Measurements from ENCODE around the gene PTTG1IP.

The PTTG1IP gene

DNA sequence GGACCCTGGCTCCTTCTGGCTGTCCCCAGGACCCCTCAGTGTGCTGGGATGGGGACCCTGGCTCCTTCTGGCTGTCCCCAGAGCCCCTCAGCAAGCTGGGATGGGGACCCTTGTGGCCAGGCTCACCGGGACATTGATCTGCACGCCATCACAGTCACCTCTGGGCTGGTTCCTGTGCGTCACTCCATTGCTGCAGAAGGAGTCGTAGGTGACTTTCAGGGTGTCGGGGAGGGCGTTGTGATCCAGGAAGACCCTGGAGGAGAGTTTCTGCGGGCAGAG, 19.7 kb upstream of the PTTG1IP start:
- no peak overlapping the region for H3K27ac ChIP-seq
- TF ChIP-seq CTCF (IDR thresholded peaks at IDR 0.05): no peak
- TF ChIP-seq ZFX (IDR thresholded peaks at IDR 0.05; ENCODE audit: borderline replicate concordance): no peak

GRCh38 chr21:44892536-44893277, 19.2 kb upstream of the PTTG1IP start:
- no peak for TF ChIP-seq ZFX (IDR thresholded peaks at IDR 0.05; ENCODE audit: borderline replicate concordance)
- TF ChIP-seq CTCF (IDR thresholded peaks at IDR 0.05): peak; percentile 96

GRCh38 chr21:44892095-44892494, 18.6 kb upstream of the PTTG1IP start:
- H3K27ac ChIP-seq: no peak overlapping the region
- TF ChIP-seq ZFX (IDR thresholded peaks at IDR 0.05; ENCODE audit: borderline replicate concordance) (no peak), CTCF (IDR thresholded peaks at IDR 0.05) (no peak)

More at GRCh38 chr21:44892536-44893277, 19.2 kb upstream of the PTTG1IP start:
- H3K27ac ChIP-seq: no peak overlapping the region

DNA sequence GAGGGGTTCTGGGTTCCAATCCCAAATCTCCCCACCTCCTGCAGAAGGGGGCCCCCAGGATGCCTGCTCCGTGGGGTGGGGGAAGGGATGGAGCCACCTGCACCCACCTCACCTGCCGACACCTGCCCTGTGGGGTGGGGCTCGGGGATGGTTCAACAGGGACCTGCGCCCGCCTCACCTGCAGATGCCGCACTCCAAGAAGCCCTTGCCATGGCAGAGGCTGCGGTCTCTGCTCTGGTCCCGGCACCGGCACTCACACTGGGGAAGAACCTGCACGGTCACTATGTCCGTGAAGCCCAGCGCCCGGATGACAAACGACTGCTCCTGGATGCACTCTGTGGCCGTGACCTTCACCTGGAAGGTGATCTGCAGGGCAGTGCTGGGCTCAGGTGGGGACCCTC, 18.1 kb upstream of the PTTG1IP start:
- TF ChIP-seq ZFX (IDR thresholded peaks at IDR 0.05; ENCODE audit: borderline replicate concordance) (no peak), CTCF (IDR thresholded peaks at IDR 0.05) (no peak)
- H3K27ac ChIP-seq: no peak overlapping the region

- TF ChIP-seq CTCF (IDR thresholded peaks at IDR 0.05) (no peak), ZFX (IDR thresholded peaks at IDR 0.05; ENCODE audit: borderline replicate concordance) (no peak)
- H3K27ac ChIP-seq: no peak overlapping the region
These were observed 17.6 kb upstream of the PTTG1IP start for GRCh38 chr21:44890961-44891541.

GRCh38 chr21:44890338-44890931, 16.9 kb upstream of the PTTG1IP start:
- no peak for TF ChIP-seq CTCF (IDR thresholded peaks at IDR 0.05)
- no peak for TF ChIP-seq ZFX (IDR thresholded peaks at IDR 0.05; ENCODE audit: borderline replicate concordance)

More at GRCh38 chr21:44890338-44890931, 16.9 kb upstream of the PTTG1IP start:
- H3K27ac ChIP-seq: no peak overlapping the region

All from 22Rv1 (cell line).